HG03108 (cell line): Measurements from ENCODE around the gene FDX1.
"Not testable (repeated sequence)": the region's sequence is repeated elsewhere in the genome, so short reads cannot be mapped to it uniquely, and the experiment has no call there.

Experiments used
- ATAC-seq: cut with Tn5 transposase; IDR thresholded peaks from one replicate; pipeline ENCODE4 v1.9.1; 2021; ENCODE audit warnings: moderate library complexity; ENCODE audit not compliant: unreplicated experiment

The FDX1 gene

GRCh38 chr11:110429731-110430266, at the start of gene FDX1:
TSS of gene FDX1 (plus strand) at chr11:110429948. CDS start at chr11:110430121, 173 bp downstream.
- ATAC-seq, result peak; percentile 88

GRCh38 chr11:110380836-110381622, 48.7 kb upstream of the FDX1 start:
- ATAC-seq, result no peak

- not testable (repeated sequence) for ATAC-seq
Measured at GRCh38 chr11:110388231-110388630, 41.5 kb upstream of the FDX1 start.

GRCh38 chr11:110389965-110390364, 39.8 kb upstream of the FDX1 start:
- ATAC-seq, result no peak

- ATAC-seq, result no peak
Measured at GRCh38 chr11:110392056-110392455, 37.7 kb upstream of the FDX1 start.

GRCh38 chr11:110397668-110398286, 32.0 kb upstream of the FDX1 start:
- not testable (repeated sequence) for ATAC-seq

- not testable (repeated sequence) for ATAC-seq
Measured at GRCh38 chr11:110403585-110403984, 26.2 kb upstream of the FDX1 start.

- ATAC-seq, result not testable (repeated sequence)
Measured at GRCh38 chr11:110405636-110406035, 24.1 kb upstream of the FDX1 start.

- no peak for ATAC-seq
Measured at GRCh38 chr11:110407315-110407714, 22.4 kb upstream of the FDX1 start.

- ATAC-seq, result no peak
Measured at GRCh38 chr11:110409174-110409573, 20.6 kb upstream of the FDX1 start.

- ATAC-seq, result no peak
Measured at GRCh38 chr11:110410651-110411050, 19.1 kb upstream of the FDX1 start.

- ATAC-seq, result no peak
Measured at GRCh38 chr11:110415081-110415480, 14.7 kb upstream of the FDX1 start.

- ATAC-seq, result not testable (repeated sequence)
Measured at GRCh38 chr11:110421658-110422057, 8.1 kb upstream of the FDX1 start.

GRCh38 chr11:110422306-110422905, 7.3 kb upstream of the FDX1 start:
- ATAC-seq, result no peak

- no peak for ATAC-seq
Measured at GRCh38 chr11:110424775-110425444, 4.8 kb upstream of the FDX1 start.

- ATAC-seq, result no peak
Measured at GRCh38 chr11:110425751-110426545, 3.8 kb upstream of the FDX1 start.

- no peak for ATAC-seq
Measured at GRCh38 chr11:110428040-110428439, 1.7 kb upstream of the FDX1 start.

GRCh38 chr11:110428956-110429730, 605 bp upstream of the FDX1 start:
- no peak for ATAC-seq

- ATAC-seq, result peak; percentile 22
Measured at GRCh38 chr11:110430267-110431050, 711 bp downstream of the FDX1 start.
